GM12878 (cell line): ENCODE measurements around the gene CD99. TPM values are rescaled to one million over a fixed set of nuclear protein-coding genes. Genes with fewer than 3 reads are reported as not detected.
"Not testable (repeated sequence)": the region's sequence is repeated elsewhere in the genome, so short reads cannot be mapped to it uniquely, and the experiment has no call there.

Experiments
- ATAC-seq: fragments of 200-7000 bp; cut with Tn5 transposase; 3 replicates; pipeline ENCODE4 v1.9.1; 2020; ENCODE audit warnings: mild to moderate bottlenecking, moderate library complexity
- BruUV-seq: library from RNA; stranded (reverse); fragments of 400-500 nt; replicated peaks from 2 replicates; lab custom pipeline; 2021; lab: Mats Ljungman, UMichigan
- CTCF ChIA-PET: fragments of 300-600 bp; sonication (Branson Sonifier 250); formaldehyde crosslinking; extraction: SDS; loops from one replicate; lab custom pipeline; 2021; ENCODE audit warnings: inconsistent platforms; lab: Yijun Ruan, JAX
- POLR2A ChIA-PET: fragments of 350-600 bp; formaldehyde crosslinking; extraction: SDS; loops from one replicate; lab custom pipeline; 2021; ENCODE audit warnings: inconsistent platforms; lab: Charles Lee
- RAD21 ChIA-PET: fragments of 300-600 bp; sonication (Branson Sonifier 250); formaldehyde crosslinking; loops from one replicate; lab custom pipeline; 2023; ENCODE audit warnings: antibody characterized with exemption; ENCODE audit not compliant: unreplicated experiment; lab: Charles Lee
- SMC1A ChIA-PET: fragments of 300-600 bp; sonication (Branson Sonifier 250); formaldehyde crosslinking; loops from one replicate; lab custom pipeline; 2023; ENCODE audit not compliant: unreplicated experiment, uncharacterized antibody; lab: Charles Lee
- DNase-seq: peaks from one replicate; pipeline ENCODE4 v3.0.0-alpha.2; 2011; ENCODE audit warnings: low read depth, low spot score
- FAIRE-seq: peaks from 3 replicates; lab custom pipeline; 2011; peaks lifted over from hg19 to GRCh38; lab: Jason Lieb, UNC
- H2AFZ ChIP-seq: 2 replicates; pipeline ENCODE4 v1.6.0; 2011; ENCODE audit warnings: low read depth, low read length, control low read depth; ENCODE audit not compliant: control insufficient read depth
- H3K27ac ChIP-seq: 2 replicates; pipeline ENCODE4 v1.5.1; 2011; ENCODE audit warnings: control low read depth; ENCODE audit not compliant: control insufficient read depth, insufficient read depth
- H3K27me3 ChIP-seq, 2 experiments: replicated peaks in 1 of 2; 2 replicates each; pipeline versions ENCODE4 v1.6.0 to v1.6.1; 2011; ENCODE audit warnings: low read length in 1 of 2; ENCODE audit not compliant: control insufficient read depth in 2 of 2, insufficient read depth in 2 of 2
- H3K36me3 ChIP-seq, 2 experiments: 2 replicates each; pipeline ENCODE4 v1.5.1; 2011; ENCODE audit warnings: low read length in 1 of 2; ENCODE audit not compliant: control insufficient read depth in 2 of 2, insufficient read depth in 2 of 2
- H3K4me1 ChIP-seq: 2 replicates; pipeline ENCODE4 v1.6.1; 2011; ENCODE audit warnings: mild to moderate bottlenecking, low read length, moderate library complexity, mixed read lengths; ENCODE audit not compliant: control insufficient read depth, insufficient read depth
- H3K4me2 ChIP-seq: 2 replicates; pipeline ENCODE4 v1.6.0; 2011; ENCODE audit warnings: control low read depth; ENCODE audit not compliant: control insufficient read depth, insufficient read depth
- H3K4me3 ChIP-seq: fragments of 200-600 bp; sonication (generic); 2 replicates; pipeline ENCODE4 v1.5.1; 2016
- H3K79me2 ChIP-seq: 2 replicates; pipeline ENCODE4 v1.6.0; 2011; ENCODE audit warnings: low read length; ENCODE audit not compliant: control insufficient read depth, insufficient read depth
- H3K9ac ChIP-seq: 2 replicates; pipeline ENCODE4 v1.8.0; 2011; ENCODE audit warnings: low read length, control low read depth, mixed read lengths; ENCODE audit not compliant: control insufficient read depth, insufficient read depth
- H3K9me3 ChIP-seq: replicated peaks from 3 replicates; pipeline ENCODE4 v1.5.1; 2011; ENCODE audit warnings: mild to moderate bottlenecking, low read length; ENCODE audit not compliant: control insufficient read depth, insufficient read depth
- H4K20me1 ChIP-seq: 2 replicates; pipeline ENCODE4 v1.6.0; 2011; ENCODE audit not compliant: control insufficient read depth, insufficient read depth
- BHLHE40 ChIP-seq, 2 experiments: fragments of 450-650 bp in 1 of 2; IDR thresholded peaks; 2 replicates each; pipeline ENCODE4 v1.6.1; 2011 to 2017; ENCODE audit warnings: low read depth in 2 of 2, borderline replicate concordance in 1 of 2, improper control_type of control experiment in 1 of 2, low read length in 1 of 2, mild to moderate bottlenecking in 1 of 2
- DPF2 ChIP-seq: fragments of 450-650 bp; IDR thresholded peaks from 2 replicates; pipeline ENCODE4 v1.6.1; 2017; ENCODE audit warnings: mild to moderate bottlenecking
- EED ChIP-seq: sonication (generic); IDR thresholded peaks from 2 replicates; pipeline ENCODE4 v1.6.1; 2016; ENCODE audit warnings: antibody characterized with exemption, low read depth
- FOS ChIP-seq: IDR thresholded peaks from 3 replicates; pipeline ENCODE4 v1.6.1; 2011; ENCODE audit warnings: borderline replicate concordance; ENCODE audit not compliant: insufficient read length; ENCODE audit errors: extremely low read depth
- JUNB ChIP-seq: IDR thresholded peaks from 2 replicates; pipeline ENCODE4 v1.6.1; 2016; ENCODE audit warnings: antibody characterized with exemption, mild to moderate bottlenecking
- MEF2B ChIP-seq: fragments of 450-650 bp; IDR thresholded peaks from 2 replicates; pipeline ENCODE4 v1.6.1; 2018; ENCODE audit warnings: mild to moderate bottlenecking, moderate library complexity; ENCODE audit not compliant: partially characterized antibody, poor library complexity, severe bottlenecking
- PML ChIP-seq: IDR thresholded peaks from 2 replicates; pipeline ENCODE4 v1.6.1; 2012; ENCODE audit warnings: low read length, inconsistent platforms
- POLR2AphosphoS2 ChIP-seq: IDR thresholded peaks from 2 replicates; pipeline ENCODE4 v1.6.1; 2011; ENCODE audit warnings: low read depth, mild to moderate bottlenecking, low read length, improper control_type of control experiment, moderate library complexity
- SMC3 ChIP-seq: IDR thresholded peaks from 2 replicates; pipeline ENCODE4 v1.6.1; 2011; ENCODE audit warnings: low read length, improper control_type of control experiment, borderline replicate concordance
- WGBS: methylation state at CpG from one replicate; pipeline ENCODE4 v1.1.6; 2016; ENCODE audit warnings: low lambda C conversion rate; ENCODE audit not compliant: insufficient replicate concordance, insufficient coverage; ENCODE audit errors: missing lambda C conversion rate; 5-methylcytosine and 5-hydroxymethylcytosine counted together
- in situ Hi-C: fragments of 300-500 bp; cut with MboI; formaldehyde crosslinking; loops from 9 replicates; pipeline ENCODE4 v1.14.3; 2018; ENCODE audit warnings: mixed read lengths
- intact Hi-C: fragments of 100-400 bp; cut with micrococcal nuclease; formaldehyde crosslinking; loops from one replicate; pipeline ENCODE4 v1.14.2; 2022; ENCODE audit not compliant: unreplicated experiment
- polyA plus RNA-seq, 11 experiments: library from polyadenylated mRNA; depleted of rRNA in 4 of 11; unstranded in 6 of 11; stranded (reverse) in 5 of 11; fragments of >200 nt; fragmentation: Nextera tagmentation in 4 of 11; fragmentation: Illumina TruSeq in 1 of 11; extraction: Ambion mirVana in 4 of 11; extraction: Trizol in 1 of 11; gene quantifications; 1 replicate in 1 of 11; 2 replicates in 10 of 11; pipeline versions ENCODE4 v1.2.1 to v1.2.3, GENCODE V29; 2011 to 2016; ENCODE audit warnings: inconsistent platforms in 2 of 11, missing spikeins in 2 of 11, low read depth in 1 of 11
- total RNA-seq, 4 experiments: library from RNA; depleted of rRNA in 3 of 4; stranded (reverse); fragments of >200 nt in 3 of 4; fragmentation: Illumina TruSeq in 1 of 4; extraction: Trizol in 1 of 4; gene quantifications; 2 replicates each; pipeline versions ENCODE4 v1.2.1 to v1.2.3, GENCODE V29; 2013 to 2021
- TF ChIP-seq, protein P1 (sequence below): fragments of 450-650 bp; IDR thresholded peaks from 2 replicates; pipeline ENCODE4 v1.6.1; 2017; ENCODE audit warnings: mild to moderate bottlenecking, moderate library complexity
- TF ChIP-seq, protein P2 (sequence below): IDR thresholded peaks from 2 replicates; pipeline ENCODE4 v1.6.1; 2012; ENCODE audit warnings: low read depth, low read length, improper control_type of control experiment

The CD99 gene
- total and polyA plus RNA-seq, 10 of the 15 experiments (the other 5 are each of a cell fraction or from before 2014, with no cell fraction given) = 24.8 to 242 (median 158) TPM

DNA sequence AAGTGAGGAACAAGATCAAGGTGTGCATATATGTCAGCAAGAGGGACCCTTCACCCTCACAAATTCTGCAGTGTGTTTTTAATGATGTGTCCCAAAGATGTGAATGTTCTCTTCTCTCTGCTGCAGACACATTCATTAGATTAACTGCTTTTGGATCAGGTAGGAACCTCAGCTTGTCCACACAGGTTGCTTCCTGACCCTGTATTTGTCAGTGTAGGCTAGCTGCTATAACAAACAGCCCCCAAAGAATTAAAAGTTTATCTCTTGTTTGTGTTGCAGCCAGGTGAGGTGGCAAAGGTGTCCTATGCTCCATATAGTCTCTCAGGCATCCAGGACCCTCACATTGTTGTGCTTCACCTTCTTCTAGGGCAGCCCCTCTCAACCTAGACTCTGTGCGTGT lies 78.5 kb downstream of the CD99 start (continued):
- TF ChIP-seq FOS = no peak
- TF ChIP-seq PML = no peak
- no peak for TF ChIP-seq BHLHE40 (IDR thresholded peaks at IDR 0.05; ENCODE audit: borderline replicate concordance in 1 of 2, low read depth in 2 of 2, low read length in 1 of 2)
- TF ChIP-seq MEF2B = no peak
- no peak for TF ChIP-seq POLR2AphosphoS2
- TF ChIP-seq SMC3 = no peak
- no peak for TF ChIP-seq EED
- TF ChIP-seq JUNB = no peak
- TF ChIP-seq, protein P1, sequence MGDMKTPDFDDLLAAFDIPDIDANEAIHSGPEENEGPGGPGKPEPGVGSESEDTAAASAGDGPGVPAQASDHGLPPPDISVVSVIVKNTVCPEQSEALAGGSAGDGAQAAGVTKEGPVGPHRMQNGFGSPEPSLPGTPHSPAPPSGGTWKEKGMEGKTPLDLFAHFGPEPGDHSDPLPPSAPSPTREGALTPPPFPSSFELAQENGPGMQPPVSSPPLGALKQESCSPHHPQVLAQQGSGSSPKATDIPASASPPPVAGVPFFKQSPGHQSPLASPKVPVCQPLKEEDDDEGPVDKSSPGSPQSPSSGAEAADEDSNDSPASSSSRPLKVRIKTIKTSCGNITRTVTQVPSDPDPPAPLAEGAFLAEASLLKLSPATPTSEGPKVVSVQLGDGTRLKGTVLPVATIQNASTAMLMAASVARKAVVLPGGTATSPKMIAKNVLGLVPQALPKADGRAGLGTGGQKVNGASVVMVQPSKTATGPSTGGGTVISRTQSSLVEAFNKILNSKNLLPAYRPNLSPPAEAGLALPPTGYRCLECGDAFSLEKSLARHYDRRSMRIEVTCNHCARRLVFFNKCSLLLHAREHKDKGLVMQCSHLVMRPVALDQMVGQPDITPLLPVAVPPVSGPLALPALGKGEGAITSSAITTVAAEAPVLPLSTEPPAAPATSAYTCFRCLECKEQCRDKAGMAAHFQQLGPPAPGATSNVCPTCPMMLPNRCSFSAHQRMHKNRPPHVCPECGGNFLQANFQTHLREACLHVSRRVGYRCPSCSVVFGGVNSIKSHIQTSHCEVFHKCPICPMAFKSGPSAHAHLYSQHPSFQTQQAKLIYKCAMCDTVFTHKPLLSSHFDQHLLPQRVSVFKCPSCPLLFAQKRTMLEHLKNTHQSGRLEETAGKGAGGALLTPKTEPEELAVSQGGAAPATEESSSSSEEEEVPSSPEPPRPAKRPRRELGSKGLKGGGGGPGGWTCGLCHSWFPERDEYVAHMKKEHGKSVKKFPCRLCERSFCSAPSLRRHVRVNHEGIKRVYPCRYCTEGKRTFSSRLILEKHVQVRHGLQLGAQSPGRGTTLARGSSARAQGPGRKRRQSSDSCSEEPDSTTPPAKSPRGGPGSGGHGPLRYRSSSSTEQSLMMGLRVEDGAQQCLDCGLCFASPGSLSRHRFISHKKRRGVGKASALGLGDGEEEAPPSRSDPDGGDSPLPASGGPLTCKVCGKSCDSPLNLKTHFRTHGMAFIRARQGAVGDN = no peak
- TF ChIP-seq, protein P2, sequence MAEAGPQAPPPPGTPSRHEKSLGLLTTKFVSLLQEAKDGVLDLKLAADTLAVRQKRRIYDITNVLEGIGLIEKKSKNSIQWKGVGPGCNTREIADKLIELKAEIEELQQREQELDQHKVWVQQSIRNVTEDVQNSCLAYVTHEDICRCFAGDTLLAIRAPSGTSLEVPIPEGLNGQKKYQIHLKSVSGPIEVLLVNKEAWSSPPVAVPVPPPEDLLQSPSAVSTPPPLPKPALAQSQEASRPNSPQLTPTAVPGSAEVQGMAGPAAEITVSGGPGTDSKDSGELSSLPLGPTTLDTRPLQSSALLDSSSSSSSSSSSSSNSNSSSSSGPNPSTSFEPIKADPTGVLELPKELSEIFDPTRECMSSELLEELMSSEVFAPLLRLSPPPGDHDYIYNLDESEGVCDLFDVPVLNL = no peak
- TF ChIP-seq DPF2 = no peak

DNA sequence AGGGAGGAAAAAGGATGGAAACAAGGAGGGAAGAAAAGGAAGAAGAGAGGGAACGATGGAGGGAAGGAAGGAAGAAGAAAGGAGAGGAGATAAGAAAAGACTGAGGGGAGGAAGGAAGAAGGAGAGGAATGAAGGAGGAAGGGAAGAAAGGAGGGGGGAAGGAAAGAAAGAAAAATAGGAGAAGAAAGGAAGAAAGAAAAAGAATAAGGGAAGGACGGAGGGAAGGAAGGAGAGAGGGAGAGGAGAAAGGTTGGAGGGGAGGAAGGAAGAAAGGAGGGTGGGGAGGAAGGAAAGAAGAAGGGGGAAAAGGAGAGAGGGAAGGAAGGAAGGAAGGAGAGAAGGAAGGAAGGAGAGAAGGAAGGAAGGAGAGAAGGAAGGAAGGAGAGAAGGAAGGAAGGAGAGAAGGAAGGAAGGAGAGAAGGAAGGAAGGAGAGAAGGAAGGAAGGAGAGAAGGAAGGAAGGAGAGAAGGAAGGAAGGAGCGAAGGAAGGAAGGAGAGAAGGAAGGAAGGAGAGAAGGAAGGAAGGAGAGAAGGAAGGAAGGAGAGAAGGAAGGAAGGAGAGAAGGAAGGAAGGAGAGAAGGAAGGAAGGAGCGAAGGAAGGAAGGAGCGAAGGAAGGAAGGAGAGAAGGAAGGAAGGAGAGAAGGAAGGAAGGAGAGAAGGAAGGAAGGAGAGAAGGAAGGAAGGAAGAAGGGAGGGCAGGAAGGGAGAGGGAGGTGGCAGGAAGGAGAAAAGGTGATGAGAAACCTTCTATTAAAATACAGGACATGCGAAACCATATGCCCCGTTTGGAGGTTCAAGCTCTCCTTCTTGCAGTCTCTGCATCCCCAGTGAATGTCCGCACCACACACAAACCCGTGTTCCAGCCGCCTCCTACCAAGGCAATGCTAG lies 82.3 kb downstream of the CD99 start:
- H3K79me2 ChIP-seq, H3K4me1 ChIP-seq, H4K20me1 ChIP-seq, ATAC-seq, CTCF ChIA-PET, H2AFZ ChIP-seq, H3K9ac ChIP-seq, DNase-seq, H3K9me3 ChIP-seq, FAIRE-seq, H3K4me2 ChIP-seq, H3K27ac ChIP-seq, H3K27me3 ChIP-seq, H3K36me3 ChIP-seq, POLR2A ChIA-PET, H3K4me3 ChIP-seq, SMC1A ChIA-PET, BruUV-seq, RAD21 ChIA-PET, intact Hi-C loops, in situ Hi-C loops: not testable (repeated sequence)
- WGBS = 56% methylated on average over 7 of the region's 10 CpGs
